GM21390 (cell line): Measurements from ENCODE around the gene ARAF.

Source experiments
- ATAC-seq: cut with Tn5 transposase; IDR thresholded peaks from one replicate; pipeline ENCODE4 v1.9.1; 2021; ENCODE audit not compliant: unreplicated experiment

The ARAF gene

GRCh38 chrX:47618923-47619485 is 58.0 kb downstream of the ARAF start:
- no peak for ATAC-seq

DNA sequence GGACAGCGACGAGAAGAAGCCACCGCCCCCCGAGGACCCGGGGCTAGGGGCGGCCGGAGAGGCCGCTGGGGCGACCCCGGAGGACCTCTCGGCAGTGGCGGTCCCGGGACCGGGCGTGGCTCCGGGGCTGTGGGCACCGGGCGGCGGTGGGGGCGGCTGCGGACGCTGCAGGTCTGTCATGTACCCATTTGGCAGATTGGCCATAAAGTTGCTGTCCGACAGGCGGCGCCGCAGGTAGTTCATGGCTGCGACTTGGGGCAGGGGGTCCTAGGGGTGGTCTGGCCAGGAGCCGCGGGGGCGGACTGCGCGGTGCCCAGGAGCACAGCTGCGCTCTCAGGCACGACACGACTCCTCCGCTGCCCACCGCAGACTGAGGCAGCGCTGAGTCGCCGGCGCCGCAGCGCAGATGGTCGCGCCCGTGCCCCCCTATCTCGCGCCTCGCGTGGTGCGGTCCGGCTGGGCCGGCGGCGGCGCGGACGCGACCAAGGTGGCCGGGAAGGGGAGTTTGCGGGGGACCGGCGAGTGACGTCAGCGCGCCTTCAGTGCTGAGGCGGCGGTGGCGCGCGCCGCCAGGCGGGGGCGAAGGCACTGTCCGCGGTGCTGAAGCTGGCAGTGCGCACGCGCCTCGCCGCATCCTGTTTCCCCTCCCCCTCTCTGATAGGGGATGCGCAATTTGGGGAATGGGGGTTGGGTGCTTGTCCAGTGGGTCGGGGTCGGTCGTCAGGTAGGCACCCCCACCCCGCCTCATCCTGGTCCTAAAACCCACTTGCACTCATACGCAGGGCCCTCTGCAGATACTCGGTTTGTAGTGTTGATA is 58.7 kb downstream of the ARAF start, which contains the start of gene SYN1:
TSS of gene SYN1 (minus strand) at position 372 of the 817 bp plus-strand sequence. CDS start at position 243, 129 bp downstream.
- peak; percentile 75 for ATAC-seq

GRCh38 chrX:47620303-47620685 is 59.3 kb downstream of the ARAF start:
- no peak for ATAC-seq
